HUES6 (cell line): ENCODE measurements around the gene NT5C3A.
"Not testable (repeated sequence)": the region's sequence is repeated elsewhere in the genome, so short reads cannot be mapped to it uniquely, and the experiment has no call there.

Source experiments
- H3K27ac ChIP-seq: 2 replicates; pipeline ENCODE4 v1.7.0; 2013; ENCODE audit warnings: low read depth, mild to moderate bottlenecking, low read length, inconsistent platforms
- H3K27me3 ChIP-seq: 2 replicates; pipeline ENCODE4 v1.6.1; 2013; ENCODE audit warnings: low read length; ENCODE audit not compliant: control insufficient read depth, insufficient read depth
- H3K36me3 ChIP-seq: 2 replicates; pipeline ENCODE4 v1.6.1; 2013; ENCODE audit warnings: low read length; ENCODE audit not compliant: control insufficient read depth, insufficient read depth
- H3K4me1 ChIP-seq: 2 replicates; pipeline ENCODE4 v1.6.1; 2013; ENCODE audit warnings: low read length; ENCODE audit not compliant: control insufficient read depth, insufficient read depth
- H3K4me3 ChIP-seq: 2 replicates; pipeline ENCODE4 v1.5.1; 2013; ENCODE audit warnings: low read depth, low read length
- H3K9ac ChIP-seq: one replicate; pipeline ENCODE4 v1.6.1; 2013; ENCODE audit warnings: mild to moderate bottlenecking, low read length
- H3K9me3 ChIP-seq: 2 replicates; pipeline ENCODE4 v1.6.1; 2013; ENCODE audit warnings: low read depth, low read length; ENCODE audit not compliant: control insufficient read depth, insufficient read depth

Gene NT5C3A

GRCh38 chr7:33003111-33003510 is 59.5 kb downstream of the NT5C3A start:
- not testable (repeated sequence) for H3K27ac ChIP-seq, H3K4me1 ChIP-seq

GRCh38 chr7:32999380-32999779 is 63.2 kb downstream of the NT5C3A start:
- H3K27me3 ChIP-seq, H3K4me1 ChIP-seq, H3K9me3 ChIP-seq, H3K27ac ChIP-seq, H3K9ac ChIP-seq, H3K4me3 ChIP-seq, H3K36me3 ChIP-seq: not testable (repeated sequence)

More at GRCh38 chr7:33003111-33003510, 59.5 kb downstream of the NT5C3A start:
- H3K4me3 ChIP-seq, H3K9ac ChIP-seq, H3K27me3 ChIP-seq, H3K36me3 ChIP-seq, H3K9me3 ChIP-seq: not testable (repeated sequence)

- H3K9ac ChIP-seq, result peak overlapping the region; percentile 10
- not testable (repeated sequence) for H3K27me3 ChIP-seq, H3K27ac ChIP-seq, H3K9me3 ChIP-seq, H3K4me1 ChIP-seq, H3K36me3 ChIP-seq, H3K4me3 ChIP-seq
Observed at GRCh38 chr7:32998361-32999171, 64.0 kb downstream of the NT5C3A start.

GRCh38 chr7:32997956-32998355 is 64.6 kb downstream of the NT5C3A start:
- not testable (repeated sequence) for H3K27me3 ChIP-seq, H3K27ac ChIP-seq, H3K4me1 ChIP-seq, H3K36me3 ChIP-seq, H3K9ac ChIP-seq, H3K9me3 ChIP-seq, H3K4me3 ChIP-seq

GRCh38 chr7:32992750-32993149 is 69.8 kb downstream of the NT5C3A start:
- H3K27ac ChIP-seq, H3K4me1 ChIP-seq, H3K27me3 ChIP-seq, H3K9ac ChIP-seq, H3K4me3 ChIP-seq, H3K36me3 ChIP-seq, H3K9me3 ChIP-seq: not testable (repeated sequence)

- not testable (repeated sequence) for H3K4me3 ChIP-seq, H3K27ac ChIP-seq, H3K27me3 ChIP-seq, H3K4me1 ChIP-seq, H3K9me3 ChIP-seq, H3K9ac ChIP-seq, H3K36me3 ChIP-seq
Observed at GRCh38 chr7:32991975-32992700, 70.4 kb downstream of the NT5C3A start.

- not testable (repeated sequence) for H3K9me3 ChIP-seq, H3K4me1 ChIP-seq, H3K27me3 ChIP-seq, H3K27ac ChIP-seq, H3K9ac ChIP-seq, H3K4me3 ChIP-seq, H3K36me3 ChIP-seq
Observed at GRCh38 chr7:32991068-32991585, 71.4 kb downstream of the NT5C3A start.

- H3K9me3 ChIP-seq, H3K4me1 ChIP-seq, H3K4me3 ChIP-seq, H3K36me3 ChIP-seq, H3K27ac ChIP-seq, H3K27me3 ChIP-seq, H3K9ac ChIP-seq: not testable (repeated sequence)
Observed at GRCh38 chr7:32988148-32988547, 74.4 kb downstream of the NT5C3A start.

- not testable (repeated sequence) for H3K27ac ChIP-seq, H3K4me3 ChIP-seq, H3K4me1 ChIP-seq, H3K9ac ChIP-seq, H3K36me3 ChIP-seq, H3K27me3 ChIP-seq, H3K9me3 ChIP-seq
Observed at GRCh38 chr7:32979902-32980301, 82.7 kb downstream of the NT5C3A start.

GRCh38 chr7:32979246-32979645 is 83.3 kb downstream of the NT5C3A start:
- H3K9ac ChIP-seq, H3K4me3 ChIP-seq, H3K27me3 ChIP-seq, H3K36me3 ChIP-seq, H3K27ac ChIP-seq, H3K9me3 ChIP-seq, H3K4me1 ChIP-seq: not testable (repeated sequence)

- not testable (repeated sequence) for H3K27me3 ChIP-seq, H3K9ac ChIP-seq, H3K27ac ChIP-seq, H3K4me1 ChIP-seq, H3K9me3 ChIP-seq, H3K36me3 ChIP-seq, H3K4me3 ChIP-seq
Observed at GRCh38 chr7:32977159-32977558, 85.4 kb downstream of the NT5C3A start.
